ENCODE results near the gene ZMYND15.

The ZMYND15 gene

GRCh38 chr17:4742629-4743028 lies 3.0 kb downstream of the ZMYND15 start:
- no peak for TF ChIP-seq CTCF (IDR thresholded peaks at IDR 0.05; ENCODE audit: low read depth, low read length, missing control alignments)

GRCh38 chr17:4743216-4743615 lies 3.6 kb downstream of the ZMYND15 start:
- H3K4me3 ChIP-seq (ENCODE audit: low read depth, low read length): no peak overlapping the region
- in situ Hi-C loops (cut with HindIII; ENCODE audit: low sequenced_read_pairs): no loop called here
- no peak for TF ChIP-seq CTCF (IDR thresholded peaks at IDR 0.05; ENCODE audit: low read depth, low read length, missing control alignments)
- no peak for DNase-seq (ENCODE audit: low read depth)

More at GRCh38 chr17:4742629-4743028, 3.0 kb downstream of the ZMYND15 start:
- in situ Hi-C loops (cut with HindIII; ENCODE audit: low sequenced_read_pairs): no loop called here
- H3K4me3 ChIP-seq (ENCODE audit: low read depth, low read length): no peak overlapping the region
- DNase-seq (ENCODE audit: low read depth): no peak

- in situ Hi-C loops (cut with HindIII; ENCODE audit: low sequenced_read_pairs): no loop called here
- H3K4me3 ChIP-seq (ENCODE audit: low read depth, low read length): no peak overlapping the region
- DNase-seq (ENCODE audit: low read depth): no peak
- no peak for TF ChIP-seq CTCF (IDR thresholded peaks at IDR 0.05; ENCODE audit: low read depth, low read length, missing control alignments)
These were observed 4.3 kb downstream of the ZMYND15 start for GRCh38 chr17:4743898-4744297.

- no peak overlapping the region for H3K4me3 ChIP-seq (ENCODE audit: low read depth, low read length)
- TF ChIP-seq CTCF (IDR thresholded peaks at IDR 0.05; ENCODE audit: low read depth, low read length, missing control alignments): no peak
These were observed 5.7 kb downstream of the ZMYND15 start for GRCh38 chr17:4744999-4745969.

GRCh38 chr17:4747847-4748246 lies 8.2 kb downstream of the ZMYND15 start:
- no peak for TF ChIP-seq CTCF (IDR thresholded peaks at IDR 0.05; ENCODE audit: low read depth, low read length, missing control alignments)
- in situ Hi-C loops (cut with HindIII; ENCODE audit: low sequenced_read_pairs): no loop called here
- no peak overlapping the region for H3K4me3 ChIP-seq (ENCODE audit: low read depth, low read length)
- no peak for DNase-seq (ENCODE audit: low read depth)

More at GRCh38 chr17:4744999-4745969, 5.7 kb downstream of the ZMYND15 start:
- no peak for DNase-seq (ENCODE audit: low read depth)
- in situ Hi-C loops (cut with HindIII; ENCODE audit: low sequenced_read_pairs): no loop called here

- H3K4me3 ChIP-seq (ENCODE audit: low read depth, low read length): no peak overlapping the region
- TF ChIP-seq CTCF (IDR thresholded peaks at IDR 0.05; ENCODE audit: low read depth, low read length, missing control alignments): no peak
- in situ Hi-C loops (cut with HindIII; ENCODE audit: low sequenced_read_pairs): no loop called here
- no peak for DNase-seq (ENCODE audit: low read depth)
These were observed 9.1 kb downstream of the ZMYND15 start for GRCh38 chr17:4748686-4749085.
